Right cardiac atrium (tissue), 5 donors: Measurements from ENCODE around the gene LAP3. TPM values are rescaled to one million over a fixed set of nuclear protein-coding genes. Genes with fewer than 3 reads are reported as not detected.

Experiments
- ATAC-seq, 2 donors: fragments of 200-7000 bp; cut with Tn5 transposase; one replicate each; pipeline versions ENCODE4 v1.8.0 to v1.9.1; 2020; ENCODE audit warnings: moderate library complexity in 2 of 2, mild to moderate bottlenecking in 1 of 2
- DNase-seq, 3 donors: peaks; one replicate each; pipeline ENCODE4 v3.0.0-alpha.2; 2020
- H3K27ac ChIP-seq: one replicate; pipeline ENCODE4 v1.5.1; 2013; ENCODE audit warnings: mild to moderate bottlenecking, low read length, control low read depth, moderate library complexity
- H3K27me3 ChIP-seq: one replicate; pipeline ENCODE4 v1.6.1; 2013; ENCODE audit not compliant: control insufficient read depth, insufficient read depth
- H3K4me1 ChIP-seq: one replicate; pipeline ENCODE4 v1.6.1; 2013; ENCODE audit warnings: low read length; ENCODE audit not compliant: control insufficient read depth, insufficient read depth
- H3K4me3 ChIP-seq: one replicate; pipeline ENCODE4 v1.5.1; 2013; ENCODE audit warnings: low read length, control low read depth
- H3K9me3 ChIP-seq: one replicate; pipeline ENCODE4 v1.6.1; 2013; ENCODE audit warnings: low read length; ENCODE audit not compliant: control insufficient read depth
- WGBS: extraction: QIAGEN DNeasy Blood & Tissue Kit; methylation state at CpG from one replicate; pipeline ENCODE4 v1.1.7; 2013; 5-methylcytosine and 5-hydroxymethylcytosine counted together
- intact Hi-C, 4 donors: fragments of 100-400 bp; cut with DNase I; formaldehyde crosslinking; loops; one replicate each; pipeline versions ENCODE4 v1.11.0 to v1.14.0; 2022 to 2023
- polyA plus RNA-seq: library from polyadenylated mRNA; stranded (reverse); fragments of 200-250 nt; gene quantifications from one replicate; pipeline ENCODE4 v1.2.3, GENCODE V29; 2013
- total RNA-seq, 4 donors: library from RNA; stranded (reverse); fragmentation: NEBNext Ultra II Directional; extraction: Animal tissue kit (Norgen Biotek cat#: 25700); gene quantifications; one replicate each; pipeline ENCODE4 v1.2.1, GENCODE V29; 2021
- donor health status: healthy with polysubstance abuse.
- donor health status: DM: no; HTN: yes; CAD: no.
- donor health status: DM: no; HTN: no; CAD: no.
- donor health status: DM: no; HTN: yes; CAD: no; lungs with severe emphysema.
- donor health status: DM: yes; HTN: yes; CAD: no.

The LAP3 gene
- total and polyA plus RNA-seq, 5 donors = 31.2 to 61.6 (median 41.3) TPM

- Histone ChIP-seq H3K27me3 (no peaks in the 10 kb centered on the region), H3K9me3 (no peaks in the 10 kb centered on the region), H3K4me3 (no peak overlapping the region), H3K27ac (peak overlapping the region; percentile 2), H3K4me1 (peaks cover 10% of the 10 kb centered on the region)
- DNase-seq (no peak), ATAC-seq (no peak)
- intact Hi-C loops = no loop called here
- WGBS = 60% methylated on average over 7 of the region's 7 CpGs
Measured at GRCh38 chr4:17619416-17620105, 42.6 kb downstream of the LAP3 start.

- DNase-seq (no peak), ATAC-seq (no peak)
- intact Hi-C loops = no loop called here
- Histone ChIP-seq H3K9me3 (no peaks in the 10 kb centered on the region), H3K4me1 (peaks cover 7% of the 10 kb centered on the region), H3K27ac (no peak overlapping the region), H3K27me3 (no peaks in the 10 kb centered on the region), H3K4me3 (no peak overlapping the region)
- 79% methylated on average over 7 of the region's 7 CpGs for WGBS
Measured at GRCh38 chr4:17623451-17624001, 46.5 kb downstream of the LAP3 start.

GRCh38 chr4:17624821-17625220 lies 47.8 kb downstream of the LAP3 start:
- Histone ChIP-seq H3K27me3 (no peaks in the 10 kb centered on the region), H3K4me3 (no peak overlapping the region), H3K4me1 (no peaks in the 10 kb centered on the region), H3K9me3 (no peaks in the 10 kb centered on the region), H3K27ac (no peak overlapping the region)
- 72% methylated on average over 2 of the region's 2 CpGs for WGBS
- ATAC-seq (no peak), DNase-seq (no peak)
- intact Hi-C loops = no loop called here

GRCh38 chr4:17630228-17630627 lies 53.2 kb downstream of the LAP3 start:
- WGBS = 91% methylated on average over 4 of the region's 4 CpGs
- Histone ChIP-seq H3K4me3 (no peak overlapping the region), H3K9me3 (no peaks in the 10 kb centered on the region), H3K27ac (no peak overlapping the region), H3K27me3 (no peaks in the 10 kb centered on the region), H3K4me1 (no peaks in the 10 kb centered on the region)
- DNase-seq = no peak
- no peak for ATAC-seq
- intact Hi-C loops = loop anchor here in 1 of 4 donors (10.0 kb wide), 1 partner anchor 75 kb away; no protein-coding TSS in a partner anchor

GRCh38 chr4:17633600-17633999 lies 56.6 kb downstream of the LAP3 start:
- Histone ChIP-seq H3K4me1 (no peaks in the 10 kb centered on the region), H3K9me3 (no peaks in the 10 kb centered on the region), H3K27me3 (no peaks in the 10 kb centered on the region), H3K4me3 (no peak overlapping the region), H3K27ac (no peak overlapping the region)
- intact Hi-C loops = loop anchor here in 1 of 4 donors (10.0 kb wide), 1 partner anchor 79 kb away; no protein-coding TSS in a partner anchor
- ATAC-seq = no peak
- WGBS = 96% methylated on average over 9 of the region's 9 CpGs
- no peak for DNase-seq

GRCh38 chr4:17635056-17635455 lies 58.1 kb downstream of the LAP3 start:
- Histone ChIP-seq H3K27me3 (no peaks in the 10 kb centered on the region), H3K9me3 (no peaks in the 10 kb centered on the region), H3K4me1 (no peaks in the 10 kb centered on the region), H3K4me3 (no peak overlapping the region), H3K27ac (no peak overlapping the region)
- intact Hi-C loops = loop anchor here in 2 of 4 donors (5.0 to 10.0 kb wide), 2 partner anchors 80 to 88 kb away; no protein-coding TSS in a partner anchor
- ATAC-seq (no peak), DNase-seq (no peak)
- 97% methylated on average over 4 of the region's 4 CpGs for WGBS

GRCh38 chr4:17636341-17636695 lies 59.3 kb downstream of the LAP3 start:
- H3K9me3 ChIP-seq = no peaks in the 10 kb centered on the region
- no peak overlapping the region for H3K27ac ChIP-seq
- DNase-seq = no peak
- no peak overlapping the region for H3K4me3 ChIP-seq
- no peaks in the 10 kb centered on the region for H3K4me1 ChIP-seq
- intact Hi-C loops = loop anchor here in 3 of 4 donors (2.0 to 10.0 kb wide), 3 partner anchors 82 to 89 kb away; no protein-coding TSS in a partner anchor
- peak; percentile 20 to 27 for ATAC-seq
- no peaks in the 10 kb centered on the region for H3K27me3 ChIP-seq
- 87% methylated on average over 17 of the region's 17 CpGs for WGBS

GRCh38 chr4:17636696-17637622 lies 60.0 kb downstream of the LAP3 start:
- Histone ChIP-seq H3K27ac (no peak overlapping the region), H3K4me1 (no peaks in the 10 kb centered on the region), H3K4me3 (no peak overlapping the region), H3K27me3 (no peaks in the 10 kb centered on the region), H3K9me3 (no peaks in the 10 kb centered on the region)
- WGBS = 52% methylated on average over 32 of the region's 32 CpGs
- intact Hi-C loops = loop anchor here in 3 of 4 donors (2.0 to 10.0 kb wide), 3 partner anchors 82 to 90 kb away; no protein-coding TSS in a partner anchor
- ATAC-seq (peak; percentile 81 to 89), DNase-seq (peak; percentile 75 to 90 (median 89))

- intact Hi-C loops = loop anchor here in 2 of 4 donors (5.0 to 10.0 kb wide), 2 partner anchors 84 to 92 kb away; no protein-coding TSS in a partner anchor
- Histone ChIP-seq H3K27me3 (no peaks in the 10 kb centered on the region), H3K9me3 (no peaks in the 10 kb centered on the region), H3K4me1 (no peaks in the 10 kb centered on the region), H3K27ac (no peak overlapping the region), H3K4me3 (no peak overlapping the region)
- DNase-seq = no peak
- WGBS = 75% methylated on average over 7 of the region's 7 CpGs
- ATAC-seq = no peak
Measured at GRCh38 chr4:17639136-17639535, 62.1 kb downstream of the LAP3 start.

- no peaks in the 10 kb centered on the region for H3K9me3 ChIP-seq
- intact Hi-C loops = no loop called here
- H3K4me3 ChIP-seq = no peak overlapping the region
- 88% methylated on average over 1 of the region's 1 CpG for WGBS
- DNase-seq (no peak), ATAC-seq (no peak)
- H3K27ac ChIP-seq = no peak overlapping the region
- H3K27me3 ChIP-seq = no peaks in the 10 kb centered on the region
- H3K4me1 ChIP-seq = no peaks in the 10 kb centered on the region
Measured at GRCh38 chr4:17642398-17642783, 65.4 kb downstream of the LAP3 start.

- intact Hi-C loops = no loop called here
- H3K4me1 ChIP-seq = no peaks in the 10 kb centered on the region
- DNase-seq (no peak), ATAC-seq (no peak)
- H3K4me3 ChIP-seq = no peak overlapping the region
- H3K9me3 ChIP-seq = no peaks in the 10 kb centered on the region
- no peaks in the 10 kb centered on the region for H3K27me3 ChIP-seq
- H3K27ac ChIP-seq = no peak overlapping the region
- WGBS = 69% methylated on average over 3 of the region's 3 CpGs
Measured at GRCh38 chr4:17646693-17647092, 69.7 kb downstream of the LAP3 start.
